GM08714 (cell line): ENCODE data around the gene GTF3C1.
"Not testable (repeated sequence)": the region's sequence is repeated elsewhere in the genome, so short reads cannot be mapped to it uniquely, and the experiment has no call there.

Experiments
- H3K4me3 ChIP-seq: fragments of 200-500 bp; sonication (Bioruptor generic); 2 replicates; pipeline ENCODE4 v1.5.1; 2014; ENCODE audit warnings: mild to moderate bottlenecking, low read length, inconsistent platforms
- ZNF274 ChIP-seq: IDR thresholded peaks from 2 replicates; pipeline ENCODE4 v1.6.1; 2012; ENCODE audit warnings: mild to moderate bottlenecking, low read depth, low read length

Gene GTF3C1

GRCh38 chr16:27447301-27447700 is 102.4 kb downstream of the GTF3C1 start:
- no peak for TF ChIP-seq ZNF274
- H3K4me3 ChIP-seq, result no peak overlapping the region

- no peak overlapping the region for H3K4me3 ChIP-seq
- no peak for TF ChIP-seq ZNF274
Observed at GRCh38 chr16:27446721-27447120, 103.0 kb downstream of the GTF3C1 start.

GRCh38 chr16:27445502-27446175 is 104.1 kb downstream of the GTF3C1 start:
- H3K4me3 ChIP-seq, result no peak overlapping the region
- no peak for TF ChIP-seq ZNF274

- H3K4me3 ChIP-seq, result no peak overlapping the region
- no peak for TF ChIP-seq ZNF274
Observed at GRCh38 chr16:27444470-27444869, 105.2 kb downstream of the GTF3C1 start.

GRCh38 chr16:27444015-27444414 is 105.7 kb downstream of the GTF3C1 start:
- no peak for TF ChIP-seq ZNF274

GRCh38 chr16:27441998-27442397 is 107.7 kb downstream of the GTF3C1 start:
- no peak overlapping the region for H3K4me3 ChIP-seq
- no peak for TF ChIP-seq ZNF274

More at GRCh38 chr16:27444015-27444414, 105.7 kb downstream of the GTF3C1 start:
- H3K4me3 ChIP-seq, result no peak overlapping the region

- no peak for TF ChIP-seq ZNF274
- no peak overlapping the region for H3K4me3 ChIP-seq
Observed at GRCh38 chr16:27441276-27441675, 108.4 kb downstream of the GTF3C1 start.

GRCh38 chr16:27439271-27440018 is 110.3 kb downstream of the GTF3C1 start:
- TF ChIP-seq ZNF274, result no peak

GRCh38 chr16:27437946-27438345 is 111.8 kb downstream of the GTF3C1 start:
- TF ChIP-seq ZNF274, result no peak

More at GRCh38 chr16:27439271-27440018, 110.3 kb downstream of the GTF3C1 start:
- H3K4me3 ChIP-seq, result no peak overlapping the region

GRCh38 chr16:27436921-27437650 is 112.6 kb downstream of the GTF3C1 start:
- no peak for TF ChIP-seq ZNF274
- no peak overlapping the region for H3K4me3 ChIP-seq

More at GRCh38 chr16:27437946-27438345, 111.8 kb downstream of the GTF3C1 start:
- H3K4me3 ChIP-seq, result no peak overlapping the region

GRCh38 chr16:27436065-27436464 is 113.6 kb downstream of the GTF3C1 start:
- TF ChIP-seq ZNF274, result no peak
- H3K4me3 ChIP-seq, result no peak overlapping the region

GRCh38 chr16:27435146-27435545 is 114.6 kb downstream of the GTF3C1 start:
- H3K4me3 ChIP-seq, result not testable (repeated sequence)

GRCh38 chr16:27434141-27435051 is 115.3 kb downstream of the GTF3C1 start:
- no peak for TF ChIP-seq ZNF274
- H3K4me3 ChIP-seq, result no peak overlapping the region

GRCh38 chr16:27433636-27434035 is 116.1 kb downstream of the GTF3C1 start:
- TF ChIP-seq ZNF274, result no peak
- H3K4me3 ChIP-seq, result no peak overlapping the region

- H3K4me3 ChIP-seq, result not testable (repeated sequence)
Observed at GRCh38 chr16:27433191-27433590, 116.5 kb downstream of the GTF3C1 start.
